Fibroblast of lung (primary cell): Measurements from ENCODE around the gene TSBP1. TPM values are rescaled to one million over a fixed set of nuclear protein-coding genes. Genes with fewer than 3 reads are reported as not detected.
"Not testable (repeated sequence)": the region's sequence is repeated elsewhere in the genome, so short reads cannot be mapped to it uniquely, and the experiment has no call there.

Experiments
- DNase-seq, 2 donors: peaks; one replicate each; pipeline versions ENCODE4 v3.0.0 to v3.0.0-alpha.2; 2010; ENCODE audit warnings: low read depth in 2 of 2
- H2AFZ ChIP-seq: 2 replicates; pipeline ENCODE4 v1.5.1; 2012; ENCODE audit warnings: low read length, control low read depth, inconsistent platforms
- H3K27ac ChIP-seq: 2 replicates; pipeline ENCODE4 v1.5.1; 2011; ENCODE audit warnings: low read length, control low read depth; ENCODE audit not compliant: insufficient read depth
- H3K27me3 ChIP-seq: 2 replicates; pipeline ENCODE4 v1.5.1; 2011; ENCODE audit warnings: mild to moderate bottlenecking, low read length; ENCODE audit not compliant: control insufficient read depth, insufficient read depth
- H3K36me3 ChIP-seq: 2 replicates; pipeline ENCODE4 v1.5.1; 2011; ENCODE audit warnings: low read length; ENCODE audit not compliant: control insufficient read depth, insufficient read depth
- H3K4me1 ChIP-seq: 2 replicates; pipeline ENCODE4 v1.5.1; 2011; ENCODE audit warnings: low read length; ENCODE audit not compliant: control insufficient read depth, insufficient read depth; ENCODE audit errors: extremely low read depth
- H3K4me2 ChIP-seq: 2 replicates; pipeline ENCODE4 v1.5.1; 2011; ENCODE audit warnings: low read length, control low read depth; ENCODE audit not compliant: insufficient read depth; ENCODE audit errors: extremely low read depth
- H3K4me3 ChIP-seq, 4 experiments: fragments of 200-600 bp in 1 of 4; sonication (generic) in 1 of 4; replicated peaks in 1 of 4; 2 replicates each; pipeline ENCODE4 v1.5.1; 2011 to 2016; ENCODE audit warnings: low read length in 4 of 4, low read depth in 3 of 4, mild to moderate bottlenecking in 3 of 4, control low read depth in 2 of 4, inconsistent platforms in 1 of 4, mixed read lengths in 1 of 4; ENCODE audit not compliant: insufficient read depth in 1 of 4; ENCODE audit errors: control extremely low read depth in 1 of 4
- H3K79me2 ChIP-seq: 2 replicates; pipeline ENCODE4 v1.5.1; 2012; ENCODE audit warnings: mild to moderate bottlenecking, low read length, inconsistent platforms; ENCODE audit not compliant: control insufficient read depth, insufficient read depth
- H3K9ac ChIP-seq: 2 replicates; pipeline ENCODE4 v1.5.1; 2011; ENCODE audit warnings: mild to moderate bottlenecking, low read length, control low read depth; ENCODE audit not compliant: insufficient read depth
- H3K9me3 ChIP-seq: 2 replicates; pipeline ENCODE4 v1.5.1; 2012; ENCODE audit warnings: low read depth, low read length; ENCODE audit not compliant: control insufficient read depth, insufficient read depth
- H4K20me1 ChIP-seq: 2 replicates; pipeline ENCODE4 v1.5.1; 2011; ENCODE audit warnings: low read length; ENCODE audit not compliant: control insufficient read depth, insufficient read depth; ENCODE audit errors: extremely low read depth
- EZH2 ChIP-seq: IDR thresholded peaks from 2 replicates; pipeline ENCODE4 v1.5.1; 2012; ENCODE audit warnings: low read length, control low read depth, mild to moderate bottlenecking; ENCODE audit errors: missing control alignments
- polyA plus RNA-seq, 2 donors: library from polyadenylated mRNA; depleted of rRNA in 1 of 2; stranded (reverse) in 1 of 2; unstranded in 1 of 2; fragments of >200 nt; gene quantifications; 2 replicates each; pipeline ENCODE4 v1.2.1, GENCODE V29; 2011 to 2012; ENCODE audit warnings: missing spikeins in 1 of 2
- total RNA-seq: library from RNA; depleted of rRNA; stranded (reverse); fragments of >200 nt; gene quantifications from 2 replicates; pipeline ENCODE4 v1.2.1, GENCODE V29; 2014
- TF ChIP-seq, protein P1 (sequence below), 2 donors: IDR thresholded peaks in 1 of 2; conservative IDR thresholded peaks in 1 of 2; 1 replicate in 1 of 2; 2 replicates in 1 of 2; pipeline ENCODE4 v1.5.1; 2011 to 2012; ENCODE audit warnings: low read length in 2 of 2, control low read depth in 1 of 2, inconsistent platforms in 1 of 2, low read depth in 1 of 2, mild to moderate bottlenecking in 1 of 2

The TSBP1 gene
- total and polyA plus RNA-seq, 2 donors (not counting 1 experiment from before 2014, with no cell fraction given), result not detected

GRCh38 chr6:32313964-32314363 is 57.7 kb downstream of the TSBP1 start:
- no peaks in the 10 kb centered on the region for H4K20me1 ChIP-seq
- H3K4me2 ChIP-seq, result no peak overlapping the region
- no peak overlapping the region for H3K9ac ChIP-seq
- H3K9me3 ChIP-seq, result no peaks in the 10 kb centered on the region
- no peak for DNase-seq
- H2AFZ ChIP-seq, result no peak overlapping the region
- H3K79me2 ChIP-seq, result no peaks in the 10 kb centered on the region
- H3K27ac ChIP-seq, result no peak overlapping the region
- H3K36me3 ChIP-seq, result no peaks in the 10 kb centered on the region
- no peaks in the 10 kb centered on the region for H3K4me1 ChIP-seq
- TF ChIP-seq, protein P1, sequence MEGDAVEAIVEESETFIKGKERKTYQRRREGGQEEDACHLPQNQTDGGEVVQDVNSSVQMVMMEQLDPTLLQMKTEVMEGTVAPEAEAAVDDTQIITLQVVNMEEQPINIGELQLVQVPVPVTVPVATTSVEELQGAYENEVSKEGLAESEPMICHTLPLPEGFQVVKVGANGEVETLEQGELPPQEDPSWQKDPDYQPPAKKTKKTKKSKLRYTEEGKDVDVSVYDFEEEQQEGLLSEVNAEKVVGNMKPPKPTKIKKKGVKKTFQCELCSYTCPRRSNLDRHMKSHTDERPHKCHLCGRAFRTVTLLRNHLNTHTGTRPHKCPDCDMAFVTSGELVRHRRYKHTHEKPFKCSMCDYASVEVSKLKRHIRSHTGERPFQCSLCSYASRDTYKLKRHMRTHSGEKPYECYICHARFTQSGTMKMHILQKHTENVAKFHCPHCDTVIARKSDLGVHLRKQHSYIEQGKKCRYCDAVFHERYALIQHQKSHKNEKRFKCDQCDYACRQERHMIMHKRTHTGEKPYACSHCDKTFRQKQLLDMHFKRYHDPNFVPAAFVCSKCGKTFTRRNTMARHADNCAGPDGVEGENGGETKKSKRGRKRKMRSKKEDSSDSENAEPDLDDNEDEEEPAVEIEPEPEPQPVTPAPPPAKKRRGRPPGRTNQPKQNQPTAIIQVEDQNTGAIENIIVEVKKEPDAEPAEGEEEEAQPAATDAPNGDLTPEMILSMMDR (conservative IDR thresholded peaks at IDR 0.05 in 1 of 2, IDR thresholded peaks at IDR 0.05 in 1 of 2; ENCODE audit: low read depth in 1 of 2, low read length in 2 of 2), result no peak
- TF ChIP-seq EZH2, result no peak
- H3K4me3 ChIP-seq, result no peak overlapping the region
- no peaks in the 10 kb centered on the region for H3K27me3 ChIP-seq

GRCh38 chr6:32298632-32299336 is 72.9 kb downstream of the TSBP1 start:
- Histone ChIP-seq H3K9me3 (no peaks in the 10 kb centered on the region), H3K27me3 (no peaks in the 10 kb centered on the region), H3K4me3 (no peak overlapping the region), H4K20me1 (no peaks in the 10 kb centered on the region), H3K9ac (no peak overlapping the region), H3K27ac (no peak overlapping the region), H3K79me2 (no peaks in the 10 kb centered on the region), H2AFZ (no peak overlapping the region), H3K4me1 (no peaks in the 10 kb centered on the region), H3K4me2 (no peak overlapping the region), H3K36me3 (no peaks in the 10 kb centered on the region)
- peak; percentile 23 to 48 for DNase-seq
- TF ChIP-seq EZH2, result no peak
- TF ChIP-seq, protein P1 (conservative IDR thresholded peaks at IDR 0.05 in 1 of 2, IDR thresholded peaks at IDR 0.05 in 1 of 2; ENCODE audit: low read depth in 1 of 2, low read length in 2 of 2), result no peak

- not testable (repeated sequence) for H2AFZ ChIP-seq, H4K20me1 ChIP-seq, H3K36me3 ChIP-seq, H3K79me2 ChIP-seq, H3K4me2 ChIP-seq, H3K9me3 ChIP-seq, H3K27ac ChIP-seq, H3K4me3 ChIP-seq, H3K27me3 ChIP-seq, DNase-seq, H3K9ac ChIP-seq, H3K4me1 ChIP-seq
Observed at GRCh38 chr6:32294980-32295379, 76.7 kb downstream of the TSBP1 start.
